Middle frontal gyrus (tissue), 1 donor: ENCODE data around the gene ABCB11.

Source experiments
- DNase-seq: peaks from one replicate; pipeline ENCODE4 v3.0.0-alpha.2; 2015; ENCODE audit warnings: low spot score; ENCODE audit errors: extremely low spot score

The ABCB11 gene

DNA sequence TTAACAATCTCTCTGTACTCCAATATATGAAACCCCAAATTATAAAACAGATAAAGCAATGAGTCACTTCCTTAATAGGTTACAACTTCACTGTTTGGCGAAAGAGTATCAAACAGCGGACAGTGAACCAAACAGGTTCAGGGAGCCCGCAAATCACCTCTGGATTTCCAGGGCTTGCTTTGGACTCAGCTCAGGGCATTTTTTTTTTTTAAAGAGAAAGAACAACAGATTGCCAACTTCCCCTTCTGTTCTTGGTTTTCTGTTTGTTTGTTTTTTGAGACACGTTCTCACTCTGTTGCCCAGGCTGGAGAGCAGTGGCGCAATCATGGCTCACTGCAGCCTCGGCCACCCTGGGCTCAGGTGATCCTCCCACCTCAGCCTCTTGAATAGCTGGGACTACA, 52.7 kb downstream of the ABCB11 start:
- DNase-seq: no peak

DNA sequence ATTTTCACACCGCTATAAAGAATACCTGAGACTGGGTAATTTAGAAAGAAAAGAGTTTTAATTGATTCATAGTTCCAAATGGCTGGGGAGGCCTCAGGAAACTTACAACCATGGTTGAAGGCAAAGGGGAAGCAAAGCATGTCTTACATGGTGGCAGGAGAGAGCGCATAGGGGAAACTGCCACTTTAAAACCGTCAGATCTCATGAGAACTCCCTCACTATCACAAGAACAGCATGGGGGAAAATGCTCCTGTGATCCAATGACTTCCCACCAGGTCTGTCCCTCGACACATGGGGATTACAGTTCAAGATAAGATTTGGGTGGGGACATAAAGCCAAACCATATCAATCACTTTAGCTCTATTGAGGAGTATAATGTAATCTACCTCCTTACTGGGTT, 53.5 kb downstream of the ABCB11 start:
- DNase-seq: no peak

DNA sequence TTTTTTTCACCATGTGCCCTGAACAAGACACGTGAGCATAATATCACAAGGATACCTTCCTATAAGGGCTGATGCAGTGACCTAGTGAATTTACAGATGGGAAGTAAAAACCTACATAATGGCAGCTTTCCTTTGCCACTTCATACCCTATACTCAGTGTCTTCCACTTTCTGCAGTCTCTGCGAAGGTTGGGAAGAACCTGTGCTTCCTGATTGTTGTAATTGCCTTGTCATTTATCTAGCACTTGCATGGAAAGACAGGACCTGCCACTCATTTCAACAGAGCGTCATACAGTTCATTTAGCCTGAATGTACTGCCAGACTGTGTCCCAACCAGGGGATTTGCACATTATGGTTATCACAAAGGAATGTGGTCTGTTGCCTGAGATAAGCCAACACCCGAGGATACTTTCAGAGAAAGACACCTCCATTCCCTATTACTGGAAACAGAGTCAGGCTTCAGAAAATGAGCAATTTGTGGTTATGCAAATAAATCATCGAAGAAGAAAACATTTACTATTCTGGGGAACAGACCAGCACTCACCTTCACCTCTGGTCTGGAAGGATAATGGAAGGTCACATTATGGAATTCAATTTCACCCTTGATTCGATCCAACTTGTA, 55.0 kb downstream of the ABCB11 start:
- DNase-seq: no peak

DNA sequence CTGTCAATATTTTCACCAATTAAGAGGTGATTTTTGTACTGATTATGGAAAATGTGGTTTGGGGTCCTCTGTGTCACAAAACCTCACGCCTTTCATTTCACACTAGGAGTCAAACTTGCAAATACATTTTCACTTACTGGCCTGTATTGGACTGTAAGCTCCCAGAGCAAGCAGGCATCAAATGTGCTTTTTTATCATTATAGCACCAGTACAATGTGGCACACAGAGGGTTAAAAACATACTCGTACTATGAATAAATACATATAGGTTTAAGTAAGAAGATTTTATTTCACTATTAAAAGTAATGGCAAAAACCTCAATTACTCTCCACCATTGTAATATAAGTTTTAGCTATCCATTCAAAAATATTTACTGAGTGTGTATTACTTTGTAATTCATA, 56.7 kb downstream of the ABCB11 start:
- DNase-seq: no peak

DNA sequence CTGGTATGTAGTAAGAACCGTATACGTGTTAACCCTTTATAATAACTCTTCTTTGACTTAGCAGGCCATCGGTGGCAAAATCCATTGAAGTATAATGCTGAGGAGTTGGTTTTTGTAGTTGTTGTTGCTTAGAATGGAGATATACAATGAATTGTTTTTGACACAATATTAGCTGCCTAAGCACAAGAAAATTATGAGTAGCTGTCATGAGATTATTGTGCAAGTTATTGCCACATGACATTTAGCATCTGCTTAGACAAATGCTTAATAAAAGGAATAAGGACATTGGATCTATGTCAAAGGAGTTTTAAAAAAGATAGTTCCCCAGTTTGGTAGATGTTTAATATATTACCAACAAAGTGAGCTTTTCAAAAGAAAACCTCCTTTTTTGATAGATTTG, 59.9 kb downstream of the ABCB11 start:
- no peak for DNase-seq

DNA sequence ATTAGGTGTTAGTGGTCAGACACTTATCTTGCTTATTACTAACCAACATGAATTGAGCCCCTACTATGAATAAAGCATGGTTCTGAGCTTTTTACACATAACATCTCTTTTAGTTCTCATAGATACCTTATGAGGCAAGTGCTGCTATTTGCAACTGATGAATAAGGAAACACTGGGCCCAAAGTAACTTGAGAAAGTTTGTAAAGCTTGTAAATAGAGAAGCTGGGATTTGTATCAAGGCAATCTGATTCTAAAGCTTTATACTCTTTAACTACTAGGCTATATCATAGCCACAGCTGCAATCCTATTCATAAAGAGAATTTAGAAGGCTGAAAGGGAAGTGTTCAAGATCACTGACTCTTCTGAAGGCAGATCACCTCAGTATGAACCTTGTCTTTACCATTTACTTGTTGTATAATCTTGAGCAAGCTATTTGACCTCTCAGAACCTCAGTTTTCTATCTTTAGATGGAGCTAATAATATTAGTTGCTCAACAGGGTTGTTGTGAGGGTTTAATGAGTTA, 60.4 kb downstream of the ABCB11 start:
- DNase-seq: no peak

DNA sequence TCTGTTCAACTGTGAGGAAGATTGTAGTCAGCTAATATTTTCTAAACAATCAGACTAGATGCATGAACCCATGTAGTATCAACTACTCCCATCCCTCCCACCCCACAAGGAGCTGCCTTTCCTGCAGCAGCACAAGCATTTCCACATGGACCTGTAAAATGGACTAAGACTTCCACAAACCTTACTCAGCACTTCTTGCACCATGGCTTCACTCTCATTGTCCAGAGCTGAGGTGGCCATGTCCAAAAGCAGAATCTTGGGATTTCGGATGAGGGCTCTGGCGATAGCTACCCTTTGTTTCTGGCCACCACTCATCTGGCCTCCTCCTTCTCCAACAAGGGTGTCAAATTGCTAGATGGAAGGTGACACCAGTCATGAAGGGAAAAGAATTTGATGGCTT, 61.3 kb downstream of the ABCB11 start:
- DNase-seq: no peak

DNA sequence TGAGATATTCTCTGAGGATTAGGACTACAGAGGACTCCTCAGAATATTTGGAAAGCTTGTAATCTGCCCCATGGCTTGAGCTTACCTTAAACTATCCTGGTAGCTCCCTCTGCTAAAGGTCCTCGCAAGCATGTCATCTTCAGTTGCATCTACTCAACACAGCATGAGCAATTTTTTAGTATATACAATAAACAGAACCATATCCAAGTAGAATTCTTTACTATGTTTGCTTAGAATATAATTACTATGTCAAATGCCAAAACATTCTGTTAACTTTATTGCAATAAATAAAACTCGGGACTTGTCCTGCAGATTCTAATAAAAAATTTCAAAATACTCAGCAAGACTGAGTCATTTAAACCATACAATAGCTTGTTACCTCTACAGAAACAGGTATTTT, 62.8 kb downstream of the ABCB11 start:
- DNase-seq: no peak

DNA sequence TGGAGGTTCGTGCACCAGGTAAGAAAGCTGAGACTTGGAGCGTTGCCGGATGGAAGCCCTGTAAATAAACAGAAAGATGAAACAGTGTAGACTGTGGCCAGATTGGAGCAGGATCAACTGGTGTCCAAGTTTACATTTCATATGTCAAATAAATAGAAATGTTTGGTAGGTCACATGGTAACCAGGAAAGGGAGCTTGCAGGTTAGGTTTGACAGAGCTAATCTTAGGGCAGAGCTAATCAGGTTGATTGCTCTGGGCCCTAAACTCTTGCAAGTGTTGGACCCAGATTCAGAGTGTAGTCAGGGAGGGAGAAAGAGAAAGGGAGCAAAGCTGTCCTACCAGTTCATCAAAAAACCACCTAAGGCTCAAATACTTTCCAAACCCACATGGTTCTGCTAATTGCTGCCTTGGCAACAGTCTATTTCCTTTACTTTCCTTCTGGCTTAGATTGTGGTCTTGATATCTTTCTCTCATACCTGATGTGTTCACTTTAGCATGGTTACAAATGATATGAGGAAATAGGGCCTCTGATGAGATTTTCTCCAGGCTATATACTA, 66.8 kb downstream of the ABCB11 start:
- no peak for DNase-seq

DNA sequence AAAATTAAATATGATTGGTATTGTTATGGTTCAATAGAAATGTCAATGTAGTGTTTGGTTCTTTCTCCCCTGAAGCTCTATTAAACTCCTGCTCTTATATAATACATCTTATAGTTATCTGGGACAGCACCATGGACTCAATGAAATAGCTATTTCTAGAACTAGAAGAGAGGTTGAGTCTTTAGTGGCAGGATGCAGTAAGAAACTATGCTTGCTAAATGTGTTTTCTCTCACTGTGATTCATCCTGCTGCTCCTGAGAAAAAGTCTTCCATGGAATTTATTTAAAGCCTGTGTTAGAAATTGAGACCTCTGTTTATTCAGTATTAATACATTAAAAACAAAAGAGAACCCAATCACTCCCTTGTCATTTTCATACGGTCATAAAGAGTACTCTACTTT, 68.5 kb downstream of the ABCB11 start:
- DNase-seq: no peak

DNA sequence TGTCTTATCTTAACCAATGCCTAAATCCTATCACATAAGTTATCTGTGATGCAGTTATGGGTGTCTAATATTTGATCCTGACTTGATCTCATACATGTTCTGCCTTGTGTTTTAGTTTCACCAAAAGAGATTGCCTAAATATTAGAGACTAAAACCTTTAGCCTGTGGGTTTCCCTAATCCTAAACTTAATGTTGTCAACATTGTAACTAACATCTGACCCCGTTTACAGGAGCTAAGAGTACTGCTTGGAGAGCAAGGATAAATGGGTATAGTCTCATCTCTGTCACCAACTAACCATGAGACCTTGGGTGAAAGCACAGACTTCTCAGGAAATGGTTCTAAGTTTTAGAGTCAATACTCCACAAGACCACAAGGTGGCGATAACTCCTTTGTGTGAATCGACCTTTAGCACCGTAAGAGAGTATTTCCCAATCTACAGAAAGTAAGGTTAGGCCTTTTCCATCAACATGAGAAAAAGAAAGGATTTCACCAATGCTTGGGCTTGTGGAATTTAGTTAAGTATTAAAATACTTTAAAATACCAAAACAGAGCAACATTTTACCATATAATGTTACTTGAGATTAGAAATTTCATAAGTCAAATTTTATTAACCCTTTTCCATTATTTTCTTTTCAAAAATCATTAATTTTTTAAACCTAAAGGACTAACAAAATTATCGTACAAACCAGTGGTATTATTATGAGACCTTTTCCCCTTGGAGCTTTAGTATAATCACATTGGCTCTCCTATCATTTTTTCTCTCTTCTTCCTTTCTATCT, 69.5 kb downstream of the ABCB11 start:
- DNase-seq: peak; percentile 62

DNA sequence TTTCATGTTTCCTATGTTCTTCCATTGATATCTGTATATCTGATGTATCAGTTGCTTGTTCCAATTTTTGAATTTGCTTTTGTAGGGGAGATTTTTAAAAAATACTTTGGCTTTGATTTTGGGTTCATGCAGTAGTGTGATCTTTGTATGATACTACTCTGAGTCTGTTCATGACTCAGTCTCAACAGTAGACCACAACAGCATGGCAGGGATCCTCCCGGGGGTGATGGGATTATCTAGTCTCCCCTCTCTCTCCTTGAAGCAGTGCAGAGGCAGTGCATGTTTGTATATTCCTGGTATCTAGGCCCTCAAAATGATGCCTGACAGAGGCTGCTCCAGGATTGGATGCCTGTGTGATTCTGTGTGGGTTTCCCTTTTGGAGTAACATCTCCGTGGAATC, 74.7 kb downstream of the ABCB11 start:
- DNase-seq: no peak

DNA sequence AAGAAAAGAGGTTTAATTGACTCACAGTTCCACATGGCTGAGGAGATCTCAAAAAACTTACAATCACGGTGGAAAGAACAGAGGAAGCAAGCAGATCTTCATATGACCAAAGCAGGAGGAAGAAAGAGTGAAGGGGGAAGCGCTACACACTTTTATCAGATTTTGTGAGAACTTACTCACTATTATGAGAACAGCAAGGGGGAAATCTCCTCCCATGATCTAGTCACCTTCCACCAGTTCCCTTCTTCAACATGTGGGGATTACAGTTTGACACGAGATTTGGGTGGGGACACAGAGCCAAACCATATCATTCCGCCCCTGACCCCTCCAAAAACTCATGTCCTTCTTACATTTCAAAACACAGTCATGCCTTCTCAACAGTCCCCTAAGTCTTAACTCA, 75.8 kb downstream of the ABCB11 start:
- no peak for DNase-seq

DNA sequence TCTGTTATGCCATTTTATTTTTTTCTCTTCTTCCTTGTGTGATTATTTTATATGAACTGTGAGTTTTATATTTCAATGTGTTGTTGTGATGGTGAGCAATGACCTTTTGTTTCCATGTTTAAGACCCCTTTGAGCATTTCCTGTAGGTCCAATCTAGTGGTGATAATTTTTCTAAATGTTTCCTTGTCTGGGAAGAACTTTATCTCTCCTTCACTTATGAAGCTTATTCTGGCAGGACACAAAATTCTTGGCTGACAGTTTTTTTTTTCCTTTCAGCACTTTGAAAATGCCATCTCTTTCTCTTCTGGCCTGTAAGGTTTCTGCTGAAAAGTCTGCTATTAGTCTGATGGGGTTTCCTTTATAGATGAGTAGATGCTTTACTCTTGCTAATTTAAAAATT, 76.9 kb downstream of the ABCB11 start:
- DNase-seq: no peak

DNA sequence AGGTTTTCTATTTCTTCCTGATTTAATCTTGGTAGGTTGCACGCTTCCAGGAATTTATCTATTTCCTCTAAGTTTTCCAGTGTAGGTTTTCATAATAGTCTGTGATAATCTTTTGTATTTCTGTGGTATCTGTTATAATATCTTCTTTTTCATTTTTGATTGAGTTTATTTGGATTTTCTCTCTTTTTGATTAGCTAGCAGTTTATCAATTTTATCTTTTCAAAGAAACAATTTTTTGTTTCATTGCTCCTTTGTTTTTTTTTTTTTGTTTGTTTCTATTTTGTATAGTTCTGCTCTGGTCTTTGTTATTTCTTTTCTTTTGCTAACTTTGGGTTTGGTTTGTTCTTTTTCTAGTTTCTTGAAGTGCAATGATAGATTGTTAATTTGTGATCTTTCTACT, 78.7 kb downstream of the ABCB11 start:
- DNase-seq: no peak

DNA sequence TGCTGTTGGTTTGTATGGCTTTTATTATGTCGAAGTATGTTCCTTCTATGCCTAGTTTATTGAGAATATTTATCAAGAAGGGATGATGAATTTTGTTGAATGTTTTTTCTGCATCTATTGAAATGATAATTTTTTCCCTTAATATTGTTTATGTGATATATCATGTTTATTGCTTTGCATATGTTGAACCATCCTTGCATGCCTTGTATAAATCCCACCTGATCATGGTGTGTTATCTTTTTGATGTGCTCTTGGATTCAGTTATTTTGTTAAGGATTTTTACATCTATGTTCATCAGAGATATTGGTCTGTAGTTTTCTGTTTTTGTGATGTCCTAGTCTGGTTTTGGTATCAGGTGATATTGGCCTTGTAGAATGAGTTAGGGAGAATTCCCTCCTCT, 79.3 kb downstream of the ABCB11 start:
- no peak for DNase-seq

DNA sequence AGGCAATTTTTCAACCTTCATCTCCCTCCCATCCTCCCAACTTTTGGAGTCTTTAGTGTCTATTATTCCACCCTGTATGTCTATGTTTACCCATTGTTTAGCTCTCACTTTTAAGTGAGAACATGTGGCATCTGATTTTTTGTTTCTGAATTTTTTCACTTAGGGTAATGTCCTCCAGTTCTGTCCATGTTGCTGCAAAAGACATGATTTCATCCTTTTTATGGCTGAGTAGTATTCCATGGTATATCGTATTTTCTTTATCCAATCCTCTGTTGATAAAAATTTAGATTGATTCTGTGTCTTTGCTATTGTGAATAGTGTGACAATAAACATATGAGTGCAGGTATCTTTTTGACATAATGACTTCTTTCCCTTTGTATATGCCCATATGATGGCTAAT, 81.8 kb downstream of the ABCB11 start:
- DNase-seq: no peak

DNA sequence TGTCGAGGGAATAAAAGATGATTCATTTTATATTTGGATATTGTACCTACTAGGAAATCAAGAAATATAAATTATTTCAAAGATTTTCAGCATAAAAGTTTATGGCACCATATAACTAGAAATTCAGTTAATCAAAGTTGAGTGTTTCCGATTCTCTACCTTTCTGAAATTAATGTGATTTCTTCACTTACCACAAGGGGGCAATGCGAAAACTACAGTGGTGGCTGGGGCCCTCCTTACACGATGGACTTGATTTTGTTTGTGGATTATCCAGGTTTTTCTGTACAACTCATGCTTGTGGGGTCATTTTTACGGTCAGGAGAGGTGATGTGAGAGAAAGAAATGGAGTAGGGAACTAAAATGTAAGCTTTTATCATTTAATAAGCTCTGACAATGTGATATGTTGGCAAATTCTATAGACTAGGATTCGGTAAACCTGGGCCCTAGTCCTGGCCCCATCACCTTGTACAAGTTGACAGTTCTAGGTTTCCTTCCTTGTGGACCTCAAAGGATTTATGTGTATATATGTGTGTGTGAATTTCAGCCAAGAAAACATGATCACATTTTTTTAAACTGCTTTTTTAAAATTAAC, 82.4 kb downstream of the ABCB11 start:
- DNase-seq: no peak

DNA sequence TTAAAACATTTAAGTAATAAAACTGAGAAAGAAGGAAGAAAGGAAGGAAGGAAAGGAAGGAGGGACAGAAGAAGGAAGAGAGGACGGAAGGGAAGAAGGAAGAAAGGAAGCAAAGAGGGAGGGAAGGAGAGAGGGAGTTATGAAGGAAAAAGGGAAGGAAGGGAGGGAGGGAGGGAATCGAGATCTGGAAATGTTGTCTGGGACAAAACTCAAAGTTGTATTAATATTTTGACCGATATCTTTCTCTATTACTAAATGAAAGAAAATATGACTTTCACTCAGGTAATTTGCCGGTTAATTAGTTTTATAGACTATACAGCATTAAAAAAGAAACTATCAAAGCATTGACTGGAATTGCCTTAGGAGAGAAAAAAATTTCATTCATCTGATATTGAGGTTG, 85.6 kb downstream of the ABCB11 start:
- DNase-seq: no peak

DNA sequence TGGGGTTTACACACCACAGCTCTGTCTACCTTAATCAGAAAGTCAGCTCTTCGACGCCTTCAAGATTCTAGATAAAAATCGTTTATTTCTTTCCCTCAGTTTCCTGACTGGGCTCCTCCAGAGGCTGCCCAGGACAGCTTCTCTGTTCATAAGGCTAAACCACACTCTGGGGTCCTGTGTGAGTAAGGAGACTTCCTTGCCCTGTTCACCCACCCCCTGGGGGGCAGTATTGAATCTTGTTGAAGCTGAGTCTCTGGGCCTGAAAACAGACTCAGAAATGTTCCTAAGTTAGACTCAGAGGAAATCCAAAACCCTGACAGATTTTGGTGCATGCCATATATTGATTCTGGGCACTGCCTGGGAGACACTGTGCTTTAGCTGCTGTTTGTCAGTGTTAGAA, 87.1 kb downstream of the ABCB11 start:
- no peak for DNase-seq

DNA sequence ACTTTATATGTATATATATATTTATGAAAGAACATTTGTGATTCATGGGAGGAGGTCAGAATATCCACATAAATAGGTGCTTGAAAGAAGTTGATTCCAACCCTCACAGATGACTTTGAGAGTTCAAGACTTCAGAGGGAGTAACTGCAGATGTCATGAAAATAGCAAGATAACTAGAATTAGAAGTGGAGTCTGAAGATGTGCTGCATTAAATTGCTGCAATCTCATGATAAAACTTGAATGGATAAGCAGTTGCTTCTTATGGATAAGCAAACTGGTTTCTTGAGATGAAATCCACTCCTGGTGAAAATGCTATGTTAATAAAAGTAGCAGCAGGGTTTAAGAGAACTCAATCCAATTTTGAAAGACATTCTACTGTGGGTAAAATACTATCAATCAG, 89.8 kb downstream of the ABCB11 start:
- no peak for DNase-seq

DNA sequence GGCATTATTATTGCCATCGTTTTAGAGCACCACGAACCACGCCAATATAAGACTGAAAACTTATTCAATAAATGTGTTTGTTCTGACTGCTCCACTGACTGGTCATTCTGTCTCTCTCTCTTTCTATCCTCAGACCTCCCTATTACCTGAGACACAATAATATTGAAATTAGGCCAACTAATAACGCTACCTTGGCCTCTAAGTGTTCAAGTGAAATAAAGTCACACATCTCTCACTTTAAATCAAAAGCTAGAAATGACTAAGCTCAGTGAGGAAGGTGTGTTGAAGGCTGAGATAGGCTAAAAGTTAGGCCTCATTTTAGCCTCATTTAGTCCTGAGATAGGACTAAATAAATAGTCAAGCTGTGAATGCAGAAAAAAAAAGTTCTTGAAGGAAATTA, 91.2 kb downstream of the ABCB11 start:
- DNase-seq: no peak
